Renal cortical epithelial cell (primary cell): ENCODE data around the gene MVB12B. TPM values are rescaled to one million over a fixed set of nuclear protein-coding genes. Genes with fewer than 3 reads are reported as not detected.
"Not testable (repeated sequence)": the region's sequence is repeated elsewhere in the genome, so short reads cannot be mapped to it uniquely, and the experiment has no call there.

ENCODE experiments used
- DNase-seq: peaks from one replicate; pipeline ENCODE4 v3.0.0-alpha.2; 2011; ENCODE audit warnings: low read depth
- total RNA-seq: library from RNA; depleted of rRNA; stranded (reverse); fragments of >200 nt; gene quantifications from 2 replicates; pipeline ENCODE4 v1.2.3, GENCODE V29; 2014

The MVB12B gene
- total RNA-seq, 1 donor from 2014 or later: 5.3 TPM

GRCh38 chr9:126471084-126471624, 144.5 kb downstream of the MVB12B start:
- no peak for DNase-seq

- no peak for DNase-seq
These were observed 145.7 kb downstream of the MVB12B start for GRCh38 chr9:126472198-126472947.

GRCh38 chr9:126472948-126473298, 146.3 kb downstream of the MVB12B start:
- no peak for DNase-seq

GRCh38 chr9:126474206-126474765, 147.7 kb downstream of the MVB12B start:
- DNase-seq: no peak

- no peak for DNase-seq
These were observed 148.3 kb downstream of the MVB12B start for GRCh38 chr9:126474786-126475485.

GRCh38 chr9:126475933-126476555, 149.4 kb downstream of the MVB12B start:
- DNase-seq: no peak

GRCh38 chr9:126477432-126477831, 150.8 kb downstream of the MVB12B start:
- DNase-seq: not testable (repeated sequence)

- DNase-seq: no peak
These were observed 151.8 kb downstream of the MVB12B start for GRCh38 chr9:126478216-126478981.

GRCh38 chr9:126479515-126479914, 152.9 kb downstream of the MVB12B start:
- DNase-seq: no peak

- DNase-seq: no peak
These were observed 154.2 kb downstream of the MVB12B start for GRCh38 chr9:126480813-126481212.

- no peak for DNase-seq
These were observed 155.2 kb downstream of the MVB12B start for GRCh38 chr9:126481862-126482261.

- DNase-seq: no peak
These were observed 155.9 kb downstream of the MVB12B start for GRCh38 chr9:126482361-126483044.

GRCh38 chr9:126483468-126484073, 156.9 kb downstream of the MVB12B start:
- DNase-seq: no peak

GRCh38 chr9:126485662-126486061, 159.0 kb downstream of the MVB12B start:
- DNase-seq: no peak

GRCh38 chr9:126486276-126486675, 159.6 kb downstream of the MVB12B start:
- no peak for DNase-seq

- DNase-seq: no peak
These were observed 161.2 kb downstream of the MVB12B start for GRCh38 chr9:126487856-126488255.

- DNase-seq: no peak
These were observed 161.7 kb downstream of the MVB12B start for GRCh38 chr9:126488310-126488709.

- DNase-seq: no peak
These were observed 162.3 kb downstream of the MVB12B start for GRCh38 chr9:126488881-126489404.

GRCh38 chr9:126489581-126490213, 163.1 kb downstream of the MVB12B start:
- no peak for DNase-seq

- no peak for DNase-seq
These were observed 163.6 kb downstream of the MVB12B start for GRCh38 chr9:126490214-126490631.
